Cardiac muscle cell (in vitro differentiated cells and primary cell): ENCODE measurements around the gene DNM3. TPM values are rescaled to one million over a fixed set of nuclear protein-coding genes. Genes with fewer than 3 reads are reported as not detected.

Experiments
- DNase-seq, 2 donors: peaks; one replicate each; pipeline versions ENCODE4 v3.0.0 to v3.0.0-alpha.2; 2010 to 2017; ENCODE audit warnings: low read depth in 1 of 2, low spot score in 1 of 2
- H3K27ac ChIP-seq: fragments of 200-600 bp; sonication (generic); 2 replicates; pipeline ENCODE4 v1.5.1; 2016
- H3K27me3 ChIP-seq: fragments of 200-600 bp; sonication (generic); 2 replicates; pipeline ENCODE4 v1.6.0; 2016; ENCODE audit warnings: control low read depth
- H3K36me3 ChIP-seq: fragments of 200-600 bp; sonication (generic); 2 replicates; pipeline ENCODE4 v1.5.1; 2016; ENCODE audit warnings: control low read depth
- H3K4me1 ChIP-seq: fragments of 200-600 bp; sonication (generic); 2 replicates; pipeline ENCODE4 v1.8.1; 2017; ENCODE audit warnings: low read depth, mild to moderate bottlenecking, mixed run types
- H3K4me3 ChIP-seq: fragments of 200-600 bp; sonication (generic); 2 replicates; pipeline ENCODE4 v1.5.1; 2016; ENCODE audit warnings: mild to moderate bottlenecking
- H3K9me3 ChIP-seq: fragments of 200-600 bp; sonication (generic); 2 replicates; pipeline ENCODE4 v1.5.1; 2017; ENCODE audit warnings: low read depth, mild to moderate bottlenecking, control low read depth
- CTCF ChIP-seq: IDR thresholded peaks from 2 replicates; pipeline ENCODE4 v1.5.1; 2012; ENCODE audit warnings: low read depth, mild to moderate bottlenecking, low read length
- polyA plus RNA-seq: library from polyadenylated mRNA; unstranded; fragments of >200 nt; fragmentation: Nextera tagmentation; extraction: Ambion mirVana; gene quantifications from 2 replicates; pipeline ENCODE4 v1.2.1, GENCODE V29; 2016
- total RNA-seq: library from RNA; depleted of rRNA; stranded (reverse); fragments of >200 nt; gene quantifications from 2 replicates; pipeline ENCODE4 v1.2.3, GENCODE V29; 2016

DNM3 gene
- total and polyA plus RNA-seq, 2 experiments from 2014 or later, result 0.42 TPM; not detected in 1

GRCh38 chr1:172149346-172149745 lies 308.0 kb downstream of the DNM3 start:
- no peak for TF ChIP-seq CTCF
- peaks cover 12% of the 10 kb centered on the region for H3K4me1 ChIP-seq
- no peaks in the 10 kb centered on the region for H3K9me3 ChIP-seq
- no peak overlapping the region for H3K4me3 ChIP-seq
- no peak overlapping the region for H3K27ac ChIP-seq
- H3K27me3 ChIP-seq, result no peaks in the 10 kb centered on the region
- no peak for DNase-seq
- no peaks in the 10 kb centered on the region for H3K36me3 ChIP-seq

DNA sequence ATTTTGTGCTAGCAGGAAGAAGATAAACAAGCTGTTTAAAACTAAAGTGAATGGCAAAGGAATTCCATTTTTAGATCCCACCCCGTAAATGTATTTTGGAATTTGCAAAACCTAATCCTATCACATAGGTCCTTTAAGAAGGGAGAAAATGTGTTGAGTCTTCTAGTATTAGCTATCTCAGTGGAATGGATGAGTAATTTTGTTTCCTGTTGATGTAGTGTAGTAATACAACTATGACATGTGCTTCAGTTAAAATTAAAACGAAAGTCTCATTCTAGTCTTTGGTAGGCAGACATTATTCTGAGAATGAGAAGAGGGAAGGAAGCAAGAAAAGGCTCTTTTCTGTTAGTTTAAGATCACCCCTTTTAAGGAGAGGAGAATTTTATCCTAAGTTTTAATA lies 313.3 kb downstream of the DNM3 start:
- no peak for TF ChIP-seq CTCF
- Histone ChIP-seq H3K27ac (no peak overlapping the region), H3K9me3 (no peaks in the 10 kb centered on the region), H3K4me3 (no peak overlapping the region), H3K36me3 (no peaks in the 10 kb centered on the region), H3K4me1 (no peaks in the 10 kb centered on the region), H3K27me3 (no peaks in the 10 kb centered on the region)
- peak in 1 of 2 donors; percentile 78 for DNase-seq

DNA sequence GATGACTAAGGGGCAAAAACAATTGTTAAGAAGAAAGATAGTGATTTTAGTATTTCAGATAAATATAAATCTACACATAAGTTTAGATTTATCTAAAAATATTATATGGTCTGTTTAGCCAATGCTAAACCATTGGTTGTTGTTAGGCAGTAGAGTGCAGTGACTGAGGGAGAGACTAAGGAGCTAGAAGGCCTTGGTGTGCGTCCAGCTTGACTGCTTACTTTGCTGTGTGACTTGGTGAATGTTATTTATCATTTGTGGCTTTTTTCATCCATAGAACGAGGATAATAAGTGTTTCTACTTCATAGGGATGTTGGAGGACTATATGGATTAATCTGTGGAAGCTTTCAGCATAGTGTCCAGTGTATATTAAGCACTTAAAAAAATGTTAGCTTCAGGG lies 314.5 kb downstream of the DNM3 start:
- DNase-seq, result no peak
- Histone ChIP-seq H3K36me3 (no peaks in the 10 kb centered on the region), H3K4me1 (no peaks in the 10 kb centered on the region), H3K9me3 (no peaks in the 10 kb centered on the region), H3K27me3 (no peaks in the 10 kb centered on the region), H3K4me3 (no peak overlapping the region), H3K27ac (no peak overlapping the region)
- no peak for TF ChIP-seq CTCF

GRCh38 chr1:172162236-172162635 lies 320.9 kb downstream of the DNM3 start:
- TF ChIP-seq CTCF, result no peak
- DNase-seq, result no peak
- H3K4me1 ChIP-seq, result no peaks in the 10 kb centered on the region
- H3K36me3 ChIP-seq, result no peaks in the 10 kb centered on the region
- no peaks in the 10 kb centered on the region for H3K27me3 ChIP-seq
- H3K4me3 ChIP-seq, result no peak overlapping the region
- H3K9me3 ChIP-seq, result no peaks in the 10 kb centered on the region
- H3K27ac ChIP-seq, result no peak overlapping the region

GRCh38 chr1:172163498-172164215 lies 322.4 kb downstream of the DNM3 start:
- peaks cover 6% of the 10 kb centered on the region for H3K4me1 ChIP-seq
- TF ChIP-seq CTCF, result no peak
- peak in 1 of 2 donors; percentile 79 for DNase-seq
- H3K27ac ChIP-seq, result no peak overlapping the region
- H3K4me3 ChIP-seq, result no peak overlapping the region
- H3K36me3 ChIP-seq, result no peaks in the 10 kb centered on the region
- H3K9me3 ChIP-seq, result no peaks in the 10 kb centered on the region
- H3K27me3 ChIP-seq, result no peaks in the 10 kb centered on the region

DNA sequence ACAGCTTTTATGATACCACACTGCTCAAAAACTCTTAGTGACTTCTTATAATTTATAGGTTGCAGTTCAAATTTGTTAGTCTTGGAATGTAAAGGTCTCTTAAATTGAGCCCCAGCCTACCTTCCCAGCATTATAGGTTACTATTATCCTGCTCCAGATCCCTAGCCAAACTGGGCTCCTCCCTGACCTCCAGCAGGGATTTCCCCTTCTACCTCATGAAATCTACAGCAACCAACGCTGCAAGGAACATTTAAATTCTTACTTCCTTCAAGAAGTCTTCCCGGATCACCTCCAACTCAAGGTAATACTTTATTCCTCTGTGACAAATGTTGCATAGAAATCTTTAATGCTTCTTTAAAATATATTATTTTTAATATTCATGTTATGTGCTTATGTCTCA lies 324.1 kb downstream of the DNM3 start:
- Histone ChIP-seq H3K27ac (no peak overlapping the region), H3K4me3 (no peak overlapping the region), H3K9me3 (no peaks in the 10 kb centered on the region), H3K36me3 (no peaks in the 10 kb centered on the region), H3K27me3 (no peaks in the 10 kb centered on the region), H3K4me1 (peaks cover 6% of the 10 kb centered on the region)
- no peak for DNase-seq
- TF ChIP-seq CTCF, result no peak
